ENCODE results near the gene JPT1. TPM values are rescaled to one million over a fixed set of nuclear protein-coding genes. Genes with fewer than 3 reads are reported as not detected.

The JPT1 gene
- total and polyA plus RNA-seq, 2 donors (not counting 3 experiments of a cell fraction or from before 2014, with no cell fraction given), result 212 to 352 TPM

DNA sequence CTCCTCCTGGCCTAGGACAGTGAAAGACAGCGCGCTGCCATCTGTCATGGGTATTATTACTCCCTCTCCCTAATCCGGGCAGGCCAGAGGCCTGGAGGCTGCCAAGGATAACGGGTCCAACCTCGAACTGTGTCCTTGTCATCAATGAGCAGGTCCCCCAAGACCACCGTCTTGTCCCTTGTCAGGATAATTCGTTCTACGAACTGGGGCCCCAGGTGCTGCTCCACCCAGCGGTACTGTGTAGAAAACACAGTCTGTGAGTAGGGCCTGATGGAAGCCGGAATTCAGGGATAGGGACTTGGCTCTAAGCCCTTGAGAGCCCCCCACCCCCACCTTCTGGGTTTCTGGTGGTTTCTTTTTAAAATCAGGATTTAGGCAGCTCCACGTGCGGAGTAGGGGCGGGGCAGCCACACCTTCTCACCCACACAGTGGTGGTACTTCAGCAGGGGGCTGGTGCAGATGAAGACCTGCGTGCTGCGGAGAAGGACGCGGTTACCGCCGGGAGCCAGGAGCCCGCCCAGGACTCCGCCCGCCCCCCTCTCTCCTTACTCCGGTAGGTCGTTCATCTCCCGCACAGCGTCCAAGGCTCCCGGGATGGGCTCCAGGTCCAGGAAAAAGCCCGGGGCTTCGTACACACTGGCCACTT lies 23.6 kb downstream of the JPT1 start:
- Histone ChIP-seq H3K79me2 (ENCODE audit: control insufficient read depth, insufficient read depth, low read length) (peaks cover 2% of the 10 kb centered on the region), H3K9ac (replicated peaks; ENCODE audit: extremely low read depth, insufficient read depth, low read length) (peak overlapping the region; percentile 65), H2AFZ (ENCODE audit: low read depth, low read length) (peak overlapping the region; percentile 12), H3K4me1 (ENCODE audit: control insufficient read depth, extremely low read depth, insufficient read depth, low read length) (peaks cover 9% of the 10 kb centered on the region), H3K4me3 (replicated peaks in 1 of 3; ENCODE audit: insufficient read depth in 1 of 3, low read depth in 1 of 3, low read length in 3 of 3) (peak overlapping the region; percentile 47 to 53 (median 50)), H3K4me2 (ENCODE audit: insufficient read depth, low read length) (peak overlapping the region; percentile 25), H3K36me3 (ENCODE audit: control insufficient read depth in 2 of 2, extremely low read depth in 1 of 2, insufficient read depth in 2 of 2, low read length in 2 of 2) (peaks cover 5 to 13% of the 10 kb centered on the region in 2 experiments), H3K27me3 (ENCODE audit: control insufficient read depth in 2 of 2, insufficient read depth in 2 of 2, low read length in 2 of 2) (no peaks in the 10 kb centered on the region), H3K9me3 (replicated peaks; ENCODE audit: control insufficient read depth, insufficient read depth, low read length) (no peaks in the 10 kb centered on the region), H3K27ac (ENCODE audit: insufficient read depth, low read depth, low read length) (peak overlapping the region; percentile 51), H4K20me1 (replicated peaks; ENCODE audit: control insufficient read depth, extremely low read depth, insufficient read depth, low read length) (no peaks in the 10 kb centered on the region), H3K9me1 (replicated peaks; ENCODE audit: control insufficient read depth, extremely low read depth, insufficient read depth, low read length) (no peaks in the 10 kb centered on the region)
- TF ChIP-seq, protein P1, sequence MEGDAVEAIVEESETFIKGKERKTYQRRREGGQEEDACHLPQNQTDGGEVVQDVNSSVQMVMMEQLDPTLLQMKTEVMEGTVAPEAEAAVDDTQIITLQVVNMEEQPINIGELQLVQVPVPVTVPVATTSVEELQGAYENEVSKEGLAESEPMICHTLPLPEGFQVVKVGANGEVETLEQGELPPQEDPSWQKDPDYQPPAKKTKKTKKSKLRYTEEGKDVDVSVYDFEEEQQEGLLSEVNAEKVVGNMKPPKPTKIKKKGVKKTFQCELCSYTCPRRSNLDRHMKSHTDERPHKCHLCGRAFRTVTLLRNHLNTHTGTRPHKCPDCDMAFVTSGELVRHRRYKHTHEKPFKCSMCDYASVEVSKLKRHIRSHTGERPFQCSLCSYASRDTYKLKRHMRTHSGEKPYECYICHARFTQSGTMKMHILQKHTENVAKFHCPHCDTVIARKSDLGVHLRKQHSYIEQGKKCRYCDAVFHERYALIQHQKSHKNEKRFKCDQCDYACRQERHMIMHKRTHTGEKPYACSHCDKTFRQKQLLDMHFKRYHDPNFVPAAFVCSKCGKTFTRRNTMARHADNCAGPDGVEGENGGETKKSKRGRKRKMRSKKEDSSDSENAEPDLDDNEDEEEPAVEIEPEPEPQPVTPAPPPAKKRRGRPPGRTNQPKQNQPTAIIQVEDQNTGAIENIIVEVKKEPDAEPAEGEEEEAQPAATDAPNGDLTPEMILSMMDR (IDR thresholded peaks at IDR 0.05; ENCODE audit: extremely low read depth in 1 of 2, insufficient read depth in 1 of 2, low read depth in 1 of 2, low read length in 2 of 2), result peak; percentile 43 to 58
- TF ChIP-seq POLR2AphosphoS5 (IDR thresholded peaks at IDR 0.05; ENCODE audit: insufficient read depth, low read depth, low read length) (no peak), POLR2A (IDR thresholded peaks at IDR 0.05; ENCODE audit: low read depth, low read length) (no peak), GATA2 (IDR thresholded peaks at IDR 0.05; ENCODE audit: insufficient read depth, insufficient read length, low read depth, low read length) (no peak)
- DNase-seq (ENCODE audit: low read depth, low spot score), result peak; percentile 66
- CTCF ChIA-PET, result interaction anchor here (0.7 to 8.8 kb wide), 17 partner anchors 14 to 169 kb away, joined by 3 to 138 read pairs (median 6); partner anchors contain the start of genes MRPL58 and SUMO2
- FAIRE-seq, result peak; percentile 87
- BruUV-seq (replicated peaks), result TSS peak; percentile 13
- intact Hi-C loops (cut with micrococcal nuclease) (loop anchor here (1.0 to 2.0 kb wide), 4 partner anchors 16 to 169 kb away; partner anchors contain the start of genes JPT1 and SUMO2), dilution Hi-C loops (cut with MboI; ENCODE audit: extremely low pct_ligation_motif_present, low sequenced_read_pairs) (no loop called here)
- POLR2A ChIA-PET, result interaction anchor here (1.4 kb wide), 1 partner anchor 17 kb away, joined by 5 read pairs; no protein-coding TSS in a partner anchor
